K562 (cell line): ENCODE data around the gene IL17REL. TPM values are rescaled to one million over a fixed set of nuclear protein-coding genes. Genes with fewer than 3 reads are reported as not detected.

Source experiments
- ATAC-seq: fragments of 200-7000 bp; cut with Tn5 transposase; 3 replicates; pipeline ENCODE4 v1.9.1; 2020; ENCODE audit warnings: moderate library complexity
- BruUV-seq: library from RNA; stranded (reverse); fragments of 400-500 nt; replicated peaks from 2 replicates; lab custom pipeline; 2021; lab: Mats Ljungman, UMichigan
- CTCF ChIA-PET: fragments of 300-600 bp; formaldehyde crosslinking; extraction: SDS; loops from one replicate; lab custom pipeline; 2021; ENCODE audit warnings: low intra/inter-chr PET ratio; lab: Yijun Ruan, JAX
- POLR2A ChIA-PET: fragments of 300-600, 350-650 bp; sonication (Branson Sonifier 250); formaldehyde crosslinking; extraction: SDS; loops from one replicate; lab custom pipeline; 2021; ENCODE audit warnings: antibody characterized with exemption, inconsistent platforms; lab: Yijun Ruan, JAX
- DNase-seq, 4 experiments: peaks; one replicate each; pipeline versions ENCODE4 v3.0.0 to v3.0.0-alpha.2; 2011 to 2018; ENCODE audit warnings: low spot score in 3 of 4, mixed read lengths in 3 of 4; ENCODE audit errors: extremely low read depth in 1 of 4
- FAIRE-seq: peaks from 2 replicates; lab custom pipeline; 2011; peaks lifted over from hg19 to GRCh38; lab: Jason Lieb, UNC
- H2AFZ ChIP-seq: 2 replicates; pipeline ENCODE4 v1.6.0; 2011; ENCODE audit warnings: low read depth, low read length, control low read depth, inconsistent platforms
- H3K27ac ChIP-seq: fragments of 200-600 bp; 3 replicates; pipeline ENCODE4 v1.8.0; 2011; ENCODE audit warnings: low read depth, mild to moderate bottlenecking, control low read depth, inconsistent platforms, low read length, moderate library complexity, mixed read lengths; ENCODE audit errors: extremely low read depth
- H3K27me3 ChIP-seq, 2 experiments: fragments of 300-600 bp in 1 of 2; 2 replicates in 1 of 2; 3 replicates in 1 of 2; pipeline versions ENCODE4 v1.6.0 to v1.8.0; 2011; ENCODE audit warnings: inconsistent platforms in 2 of 2, low read length in 2 of 2, mild to moderate bottlenecking in 1 of 2, mixed read lengths in 1 of 2, moderate library complexity in 1 of 2; ENCODE audit not compliant: control insufficient read depth in 2 of 2, insufficient read depth in 2 of 2
- H3K36me3 ChIP-seq: fragments of 300-600 bp; 3 replicates; pipeline ENCODE4 v1.8.0; 2011; ENCODE audit warnings: mild to moderate bottlenecking, low read length, inconsistent platforms; ENCODE audit not compliant: control insufficient read depth, insufficient read depth
- H3K4me1 ChIP-seq, 2 experiments: fragments of 200-600 bp in 1 of 2; replicated peaks in 1 of 2; 2 replicates in 1 of 2; 3 replicates in 1 of 2; pipeline versions ENCODE4 v1.5.1 to v1.8.0; 2011; ENCODE audit warnings: inconsistent platforms in 2 of 2, low read length in 2 of 2, mild to moderate bottlenecking in 1 of 2, mixed read lengths in 1 of 2, moderate library complexity in 1 of 2; ENCODE audit not compliant: control insufficient read depth in 2 of 2, insufficient read depth in 2 of 2
- H3K4me2 ChIP-seq: 2 replicates; pipeline ENCODE4 v1.6.1; 2011; ENCODE audit warnings: low read length, control low read depth, inconsistent platforms, mixed read lengths; ENCODE audit not compliant: insufficient read depth
- H3K4me3 ChIP-seq: fragments of 200-600 bp; sonication (generic), shearing (Covaris generic); 2 replicates; pipeline ENCODE4 v1.5.1; 2016; ENCODE audit warnings: control low read depth, inconsistent platforms
- H3K79me2 ChIP-seq: fragments of 200-600 bp; 3 replicates; pipeline ENCODE4 v1.8.0; 2011; ENCODE audit warnings: low read length, inconsistent platforms; ENCODE audit not compliant: control insufficient read depth, insufficient read depth
- H3K9ac ChIP-seq, 2 experiments: 2 replicates each; pipeline versions ENCODE4 v1.6.0 to v1.6.1; 2011; ENCODE audit warnings: low read depth in 2 of 2, low read length in 2 of 2, control low read depth in 1 of 2, inconsistent platforms in 1 of 2, mild to moderate bottlenecking in 1 of 2, mixed read lengths in 1 of 2; ENCODE audit not compliant: insufficient read depth in 1 of 2
- H3K9me1 ChIP-seq: one replicate; pipeline ENCODE4 v1.6.0; 2011; ENCODE audit warnings: inconsistent platforms, mild to moderate bottlenecking, low read length, moderate library complexity; ENCODE audit not compliant: control insufficient read depth, insufficient read depth
- H3K9me3 ChIP-seq: replicated peaks from 2 replicates; pipeline ENCODE4 v1.5.1; 2011; ENCODE audit warnings: low read depth, low read length, inconsistent platforms; ENCODE audit not compliant: control insufficient read depth, insufficient read depth
- H4K20me1 ChIP-seq: replicated peaks from 2 replicates; pipeline ENCODE4 v1.6.1; 2011; ENCODE audit warnings: low read length, inconsistent platforms, mixed read lengths; ENCODE audit not compliant: control insufficient read depth, insufficient read depth
- BRF2 ChIP-seq: IDR thresholded peaks from 3 replicates; pipeline ENCODE4 v1.6.1; 2011; ENCODE audit warnings: borderline replicate concordance, mild to moderate bottlenecking; ENCODE audit not compliant: insufficient read length, insufficient read depth
- CHD2 ChIP-seq: IDR thresholded peaks from 2 replicates; pipeline ENCODE4 v1.6.1; 2011; ENCODE audit warnings: low read depth, low read length
- DNMT1 ChIP-seq: fragments of 450-650 bp; IDR thresholded peaks from 2 replicates; pipeline ENCODE4 v1.6.1; 2016; ENCODE audit warnings: antibody characterized with exemption, mild to moderate bottlenecking
- EP300 ChIP-seq: IDR thresholded peaks from 2 replicates; pipeline ENCODE4 v1.6.1; 2012; ENCODE audit warnings: low read length, improper control_type of control experiment
- NRF1 ChIP-seq, 2 experiments: fragments of 450-650 bp; IDR thresholded peaks in 1 of 2; conservative IDR thresholded peaks in 1 of 2; 2 replicates each; pipeline ENCODE4 v1.6.1; 2014; ENCODE audit warnings: mild to moderate bottlenecking in 2 of 2
- SREBF2 ChIP-seq: sonication (generic); formaldehyde crosslinking; IDR thresholded peaks from 2 replicates; pipeline ENCODE4 v1.4.0; 2020; ENCODE audit warnings: mild to moderate bottlenecking, missing genetic modification reagents
- THAP7 ChIP-seq: fragments of 250-450 bp; sonication (Bioruptor Pico); IDR thresholded peaks from 2 replicates; pipeline ENCODE4 v1.5.0; 2021
- ZBED1 ChIP-seq: IDR thresholded peaks from 2 replicates; pipeline ENCODE4 v1.6.1; 2014
- WGBS: fragments of 100-300 bp; shearing (Covaris generic); methylation state at CpG from one replicate; pipeline ENCODE4 v1.1.6; 2016; ENCODE audit warnings: low coverage, mixed read lengths; ENCODE audit not compliant: insufficient coverage; ENCODE audit errors: missing lambda C conversion rate; 5-methylcytosine and 5-hydroxymethylcytosine counted together
- in situ Hi-C: fragments of 300-500 bp; cut with MboI; formaldehyde crosslinking; loops from 4 replicates; pipeline ENCODE4 v1.15.0; 2018; ENCODE audit warnings: inconsistent platforms, mixed read lengths
- intact Hi-C: fragments of 100-400 bp; cut with micrococcal nuclease; formaldehyde crosslinking; loops from 2 replicates; pipeline ENCODE4 v1.14.2; 2022
- polyA plus RNA-seq, 8 experiments: library from polyadenylated mRNA; depleted of rRNA in 4 of 8; stranded (reverse) in 5 of 8; unstranded in 3 of 8; fragments of >200 nt; fragmentation: Nextera tagmentation in 2 of 8; fragmentation: Illumina TruSeq in 1 of 8; extraction: Ambion mirVana in 2 of 8; extraction: Trizol in 1 of 8; gene quantifications; 2 replicates each; pipeline versions ENCODE4 v1.2.1 to v1.2.3, GENCODE V29; 2011 to 2014; ENCODE audit warnings: inconsistent platforms in 1 of 8, missing spikeins in 1 of 8
- total RNA-seq, 7 experiments: library from RNA; depleted of rRNA in 6 of 7; stranded (reverse); fragments of >200 nt in 6 of 7; fragmentation: Illumina TruSeq in 2 of 7; extraction: Trizol in 2 of 7; gene quantifications; 2 replicates each; pipeline versions ENCODE4 v1.2.1 to v1.2.3, GENCODE V29; 2011 to 2021; ENCODE audit warnings: low replicate concordance in 1 of 7

Gene IL17REL
- total and polyA plus RNA-seq, 9 of the 15 experiments (the other 6 are each of a cell fraction or from before 2014, with no cell fraction given): 0.05 to 0.42 (median 0.11) TPM; not detected in 4

- no peak for TF ChIP-seq NRF1 (conservative IDR thresholded peaks at IDR 0.05 in 1 of 2, IDR thresholded peaks at IDR 0.05 in 1 of 2)
- no peak for TF ChIP-seq BRF2
- TF ChIP-seq CHD2: no peak
- no peak for TF ChIP-seq EP300
- no peak for TF ChIP-seq THAP7
- no peak for TF ChIP-seq ZBED1
- TF ChIP-seq DNMT1: no peak
- no peak for TF ChIP-seq SREBF2 (CRISPR knock-in tag)
- TF ChIP-seq, all 486 proteins: peak for 0
- Histone ChIP-seq H3K79me2 (no peaks in the 10 kb centered on the region), H3K36me3 (no peaks in the 10 kb centered on the region), H2AFZ (no peak overlapping the region), H3K27me3 (no peaks in the 10 kb centered on the region), H3K9ac (no peak overlapping the region), H4K20me1 (no peaks in the 10 kb centered on the region), H3K27ac (no peak overlapping the region), H3K4me2 (no peak overlapping the region), H3K4me3 (no peak overlapping the region), H3K4me1 (peaks cover 0 to 39% of the 10 kb centered on the region in 2 experiments; a peak in 3 of 5 replicates), H3K9me1 (no peaks in the 10 kb centered on the region), H3K9me3 (no peaks in the 10 kb centered on the region)
- DNase-seq (no peak), ATAC-seq (no peak), FAIRE-seq (no peak)
- in situ Hi-C loops: no loop called here
- POLR2A ChIA-PET: interaction anchor here (0.7 to 0.8 kb wide), 2 partner anchors 11 to 85 kb away, joined by 3 read pairs; no protein-coding TSS in a partner anchor
- WGBS: 60% methylated on average over 7 of the region's 7 CpGs
- intact Hi-C loops: no loop called here
- CTCF ChIA-PET: no interaction called here
- no TSS peak for BruUV-seq
Observed at GRCh38 chr22:50002791-50003190, 9.8 kb downstream of the IL17REL start.
